ENCODE measurements around the gene WSB2.

The WSB2 gene

DNA sequence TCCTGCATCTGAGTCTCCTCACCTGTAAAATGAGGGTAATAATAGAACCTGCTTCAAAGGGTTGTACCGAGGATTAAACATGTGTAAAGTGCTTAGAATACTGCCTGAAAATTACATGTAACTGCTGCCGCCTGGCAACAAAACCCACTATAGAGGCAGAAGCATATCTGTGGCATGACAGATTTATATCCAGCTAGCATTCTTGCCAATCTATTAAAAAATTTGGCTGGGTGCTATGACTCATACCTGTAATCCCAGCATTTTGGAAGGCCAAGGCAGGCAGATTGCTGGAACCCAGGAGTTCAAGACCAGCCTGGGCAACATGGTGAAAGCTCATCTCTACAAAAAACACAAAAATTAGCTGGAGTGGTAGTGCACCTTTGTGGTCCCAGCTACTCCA lies 75.8 kb downstream of the WSB2 start:
- DNase-seq: no peak

Measured in CD4-positive, alpha-beta T cell treated with Interleukin-12 subunit alpha and Interleukin-12 subunit beta, for 1 hour (primary cell).